ENCODE data around the gene GTF2H1.

Gene GTF2H1

DNA sequence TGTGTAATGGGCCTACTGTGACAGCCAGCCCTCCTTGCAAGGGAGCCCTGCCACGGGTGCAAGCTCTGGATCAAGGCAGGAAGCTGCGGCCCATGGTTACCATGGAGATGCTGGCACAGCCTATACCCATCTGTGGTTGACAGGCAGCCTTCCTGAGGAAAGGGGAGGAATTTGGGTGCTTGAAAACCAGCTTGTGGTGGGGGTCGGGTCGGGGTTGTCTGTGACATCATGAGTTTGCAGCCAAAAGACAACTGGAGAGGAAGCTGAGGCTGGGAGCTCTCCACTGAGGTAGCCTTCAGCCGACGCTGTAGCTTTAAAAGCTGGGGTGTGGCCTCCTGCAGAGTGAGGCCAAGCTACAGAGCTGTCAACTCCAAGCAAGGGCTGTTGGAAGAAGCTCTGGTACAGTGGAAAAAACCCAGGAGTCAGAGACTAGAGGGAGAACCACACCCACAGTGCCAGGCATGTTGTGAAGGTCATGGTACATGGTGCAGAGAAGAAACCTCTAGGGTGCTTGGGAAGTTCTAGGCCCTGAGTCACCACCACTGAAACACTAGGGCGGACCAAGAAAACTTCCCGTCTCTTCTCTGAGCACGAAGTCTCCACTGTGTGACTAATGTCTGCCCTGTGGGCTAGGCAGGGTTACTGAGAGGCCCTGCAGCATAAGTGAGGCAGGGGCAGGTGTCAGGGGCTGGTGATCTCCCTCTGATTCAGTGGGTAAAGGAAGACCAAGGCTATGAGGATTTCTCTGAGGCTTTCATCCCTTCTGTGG, 61.2 kb downstream of the GTF2H1 start:
- no peak for TF ChIP-seq CTCF (IDR thresholded peaks at IDR 0.05; ENCODE audit: insufficient read depth, low read length, poor library complexity, severe bottlenecking)
- H3K36me3 ChIP-seq (ENCODE audit: control insufficient read depth, insufficient read depth, low read length), result no peaks in the 10 kb centered on the region
- no peaks in the 10 kb centered on the region for H3K27me3 ChIP-seq (replicated peaks; ENCODE audit: control insufficient read depth, insufficient read depth, low read length)
- no peak overlapping the region for H3K4me3 ChIP-seq (replicated peaks; ENCODE audit: low read depth, low read length)
- DNase-seq (ENCODE audit: extremely low read depth, insufficient read length), result peak; percentile 66

DNA sequence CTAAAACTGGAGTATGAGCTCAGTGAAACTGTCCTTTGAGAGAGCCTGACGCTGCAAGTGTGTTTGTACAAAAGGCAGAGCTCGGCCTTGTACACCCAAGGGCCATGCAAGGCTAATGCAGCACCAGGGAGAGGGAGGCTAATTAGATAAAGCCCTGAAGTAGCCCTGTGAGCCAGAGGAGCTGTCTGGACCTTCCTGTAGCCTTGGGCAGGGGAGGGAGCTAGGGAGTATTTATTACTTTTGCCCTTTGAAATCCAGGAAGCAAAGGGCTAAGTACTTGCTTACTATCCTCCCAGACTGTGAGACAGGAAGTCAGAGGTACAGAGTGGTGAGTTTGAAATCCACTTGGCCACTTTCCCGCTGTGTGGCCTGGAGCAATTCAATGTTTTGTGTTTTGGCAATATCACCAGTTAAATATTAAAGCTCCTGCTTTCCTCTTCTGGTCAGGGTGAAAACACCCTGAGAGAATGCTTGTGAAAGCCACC, 61.8 kb downstream of the GTF2H1 start:
- no peak for DNase-seq (ENCODE audit: extremely low read depth, insufficient read length)

GRCh38 chr11:18390088-18390487, 67.7 kb downstream of the GTF2H1 start:
- no peak for DNase-seq (ENCODE audit: extremely low read depth, insufficient read length)
- TF ChIP-seq CTCF (IDR thresholded peaks at IDR 0.05; ENCODE audit: insufficient read depth, low read length, poor library complexity, severe bottlenecking), result no peak

More for the DNA sequence above, 61.8 kb downstream of the GTF2H1 start:
- Histone ChIP-seq H3K36me3 (ENCODE audit: control insufficient read depth, insufficient read depth, low read length) (no peaks in the 10 kb centered on the region), H3K4me3 (replicated peaks; ENCODE audit: low read depth, low read length) (no peak overlapping the region), H3K27me3 (replicated peaks; ENCODE audit: control insufficient read depth, insufficient read depth, low read length) (no peaks in the 10 kb centered on the region)
- TF ChIP-seq CTCF (IDR thresholded peaks at IDR 0.05; ENCODE audit: insufficient read depth, low read length, poor library complexity, severe bottlenecking), result no peak

GRCh38 chr11:18392434-18393321, 70.3 kb downstream of the GTF2H1 start:
- H3K27me3 ChIP-seq (replicated peaks; ENCODE audit: control insufficient read depth, insufficient read depth, low read length), result no peaks in the 10 kb centered on the region
- DNase-seq (ENCODE audit: extremely low read depth, insufficient read length), result no peak
- 0 out of 2 replicates have a peak, but pooled peaks cover 2% of the 10 kb centered on the region for H3K36me3 ChIP-seq (ENCODE audit: control insufficient read depth, insufficient read depth, low read length)
- H3K4me3 ChIP-seq (replicated peaks; ENCODE audit: low read depth, low read length), result no peak overlapping the region
- no peak for TF ChIP-seq CTCF (IDR thresholded peaks at IDR 0.05; ENCODE audit: insufficient read depth, low read length, poor library complexity, severe bottlenecking)

More at GRCh38 chr11:18390088-18390487, 67.7 kb downstream of the GTF2H1 start:
- Histone ChIP-seq H3K4me3 (replicated peaks; ENCODE audit: low read depth, low read length) (no peak overlapping the region), H3K27me3 (replicated peaks; ENCODE audit: control insufficient read depth, insufficient read depth, low read length) (no peaks in the 10 kb centered on the region), H3K36me3 (ENCODE audit: control insufficient read depth, insufficient read depth, low read length) (no peaks in the 10 kb centered on the region)

GRCh38 chr11:18393581-18394274, 71.4 kb downstream of the GTF2H1 start:
- H3K36me3 ChIP-seq (ENCODE audit: control insufficient read depth, insufficient read depth, low read length), result peaks cover 5% of the 10 kb centered on the region; the same call in 1 of the 2 replicates
- no peak for DNase-seq (ENCODE audit: extremely low read depth, insufficient read length)
- no peak for TF ChIP-seq CTCF (IDR thresholded peaks at IDR 0.05; ENCODE audit: insufficient read depth, low read length, poor library complexity, severe bottlenecking)
- H3K4me3 ChIP-seq (replicated peaks; ENCODE audit: low read depth, low read length), result peak overlapping the region; percentile 96
- no peaks in the 10 kb centered on the region for H3K27me3 ChIP-seq (replicated peaks; ENCODE audit: control insufficient read depth, insufficient read depth, low read length)
